OCI-LY1 (cell line): ENCODE data around the gene FAM151A.

Source experiments
- H2AFZ ChIP-seq: fragments of 200-600 bp; sonication (generic), shearing (Covaris generic); 2 replicates; pipeline ENCODE4 v1.6.0; 2014; ENCODE audit warnings: antibody characterized with exemption, mild to moderate bottlenecking, low read length
- H3F3A ChIP-seq: fragments of 200-600 bp; sonication (generic), shearing (Covaris generic); 2 replicates; pipeline ENCODE4 v1.6.0; 2014; ENCODE audit warnings: mild to moderate bottlenecking, antibody characterized with exemption, low read length, moderate library complexity; ENCODE audit not compliant: insufficient read depth
- H3K27ac ChIP-seq: fragments of 200-600 bp; sonication (generic); 2 replicates; pipeline ENCODE4 v1.5.1; 2014; ENCODE audit warnings: low read length, mixed run types, mild to moderate bottlenecking, low read depth; ENCODE audit not compliant: poor library complexity, severe bottlenecking
- H3K27me3 ChIP-seq: fragments of 200-600 bp; sonication (generic); 2 replicates; pipeline ENCODE4 v1.6.0; 2014; ENCODE audit warnings: antibody characterized with exemption, mild to moderate bottlenecking, low read length, moderate library complexity; ENCODE audit not compliant: insufficient read depth
- H3K36me3 ChIP-seq: fragments of 200-600 bp; sonication (generic); 2 replicates; pipeline ENCODE4 v1.6.1; 2014; ENCODE audit warnings: mild to moderate bottlenecking, antibody characterized with exemption, low read length, moderate library complexity, mixed read lengths; ENCODE audit not compliant: insufficient read depth
- H3K4me1 ChIP-seq: fragments of 200-600 bp; sonication (generic); 2 replicates; pipeline ENCODE4 v1.5.1; 2014; ENCODE audit warnings: mild to moderate bottlenecking, low read length, moderate library complexity; ENCODE audit not compliant: insufficient read depth, severe bottlenecking
- H3K4me2 ChIP-seq: fragments of 200-600 bp; sonication (generic), shearing (Covaris generic); 2 replicates; pipeline ENCODE4 v1.6.1; 2014; ENCODE audit warnings: low read length
- H3K4me3 ChIP-seq: fragments of 200-600 bp; sonication (generic); 2 replicates; pipeline ENCODE4 v1.5.1; 2014; ENCODE audit warnings: low read length, low read depth, mild to moderate bottlenecking, mixed read lengths; ENCODE audit not compliant: poor library complexity, severe bottlenecking
- H3K79me2 ChIP-seq: fragments of 200-600 bp; shearing (Covaris generic); 2 replicates; pipeline ENCODE4 v1.6.1; 2016; ENCODE audit warnings: mixed run types, low read length, mixed read lengths; ENCODE audit not compliant: insufficient read depth
- H3K9ac ChIP-seq: fragments of 200-600 bp; sonication (generic), shearing (Covaris generic); 2 replicates; pipeline ENCODE4 v1.6.1; 2014; ENCODE audit warnings: mild to moderate bottlenecking, low read length, mixed read lengths
- H3K9me2 ChIP-seq: fragments of 200-600 bp; sonication (generic), shearing (Covaris generic); 2 replicates; pipeline ENCODE4 v1.6.1; 2014; ENCODE audit warnings: low read depth, mild to moderate bottlenecking, low read length, mixed read lengths
- H3K9me3 ChIP-seq: fragments of 200-600 bp; shearing (Covaris generic); 2 replicates; pipeline ENCODE4 v1.6.1; 2014; ENCODE audit warnings: low read length, mixed read lengths
- H4K20me1 ChIP-seq: fragments of 200-600 bp; sonication (generic), shearing (Covaris generic); 2 replicates; pipeline ENCODE4 v1.6.0; 2016; ENCODE audit warnings: mild to moderate bottlenecking, low read length; ENCODE audit not compliant: insufficient read depth
- CTCF ChIP-seq: fragments of 200-600 bp; sonication (generic), shearing (Covaris generic); IDR thresholded peaks from 2 replicates; pipeline ENCODE4 v1.5.1; 2017; ENCODE audit warnings: mild to moderate bottlenecking, antibody characterized with exemption, low read length, moderate library complexity, mixed read lengths
- EZH2 ChIP-seq: fragments of 200-600 bp; sonication (generic), shearing (Covaris generic); IDR thresholded peaks from 2 replicates; pipeline ENCODE4 v1.8.0; 2017; ENCODE audit warnings: borderline replicate concordance, mixed run types, mild to moderate bottlenecking, antibody characterized with exemption, low read length, moderate library complexity, mixed read lengths

Gene FAM151A

GRCh38 chr1:54608566-54609230, 14.6 kb downstream of the FAM151A start:
- Histone ChIP-seq H3K27me3 (0 out of 2 replicates have a peak, but pooled peaks cover 3% of the 10 kb centered on the region), H2AFZ (no peak overlapping the region), H3K36me3 (no peaks in the 10 kb centered on the region), H3K4me2 (no peak overlapping the region), H3K9me3 (no peaks in the 10 kb centered on the region), H4K20me1 (no peaks in the 10 kb centered on the region), H3K4me1 (no peaks in the 10 kb centered on the region), H3K27ac (no peak overlapping the region), H3K9ac (no peak overlapping the region), H3K9me2 (no peaks in the 10 kb centered on the region), H3K4me3 (no peak overlapping the region), H3F3A (no peaks in the 10 kb centered on the region), H3K79me2 (no peaks in the 10 kb centered on the region)
- TF ChIP-seq EZH2 (no peak), CTCF (no peak)

GRCh38 chr1:54607821-54608565, 15.3 kb downstream of the FAM151A start:
- H3K4me2 ChIP-seq: no peak overlapping the region
- H2AFZ ChIP-seq: no peak overlapping the region
- H3K36me3 ChIP-seq: no peaks in the 10 kb centered on the region
- no peak for TF ChIP-seq CTCF
- H3K27ac ChIP-seq: no peak overlapping the region
- H3K27me3 ChIP-seq: 0 out of 2 replicates have a peak, but pooled peaks cover 3% of the 10 kb centered on the region
- no peak overlapping the region for H3K9ac ChIP-seq
- H3K4me1 ChIP-seq: no peaks in the 10 kb centered on the region
- H3F3A ChIP-seq: no peaks in the 10 kb centered on the region
- H4K20me1 ChIP-seq: no peaks in the 10 kb centered on the region
- H3K9me3 ChIP-seq: no peaks in the 10 kb centered on the region
- no peak overlapping the region for H3K4me3 ChIP-seq
- no peaks in the 10 kb centered on the region for H3K79me2 ChIP-seq
- no peaks in the 10 kb centered on the region for H3K9me2 ChIP-seq

GRCh38 chr1:54606990-54607325, 16.4 kb downstream of the FAM151A start:
- Histone ChIP-seq H3K9me3 (no peaks in the 10 kb centered on the region), H2AFZ (no peak overlapping the region), H3K9ac (no peak overlapping the region), H3K79me2 (no peaks in the 10 kb centered on the region), H3K4me2 (no peak overlapping the region), H3K4me3 (no peak overlapping the region), H3K27me3 (0 out of 2 replicates have a peak, but pooled peaks cover 6% of the 10 kb centered on the region), H3K36me3 (no peaks in the 10 kb centered on the region), H3K4me1 (no peaks in the 10 kb centered on the region), H4K20me1 (no peaks in the 10 kb centered on the region), H3K27ac (no peak overlapping the region), H3F3A (no peaks in the 10 kb centered on the region), H3K9me2 (no peaks in the 10 kb centered on the region)
- TF ChIP-seq EZH2 (no peak), CTCF (no peak)
